CMK (cell line): ENCODE results near the gene SPATS2.

ENCODE experiments used
- DNase-seq: peaks from one replicate; pipeline ENCODE4 v3.0.0-alpha.2; 2010; ENCODE audit warnings: low read depth

The SPATS2 gene

GRCh38 chr12:49335955-49336644, 31.2 kb upstream of the SPATS2 start:
- no peak for DNase-seq

DNA sequence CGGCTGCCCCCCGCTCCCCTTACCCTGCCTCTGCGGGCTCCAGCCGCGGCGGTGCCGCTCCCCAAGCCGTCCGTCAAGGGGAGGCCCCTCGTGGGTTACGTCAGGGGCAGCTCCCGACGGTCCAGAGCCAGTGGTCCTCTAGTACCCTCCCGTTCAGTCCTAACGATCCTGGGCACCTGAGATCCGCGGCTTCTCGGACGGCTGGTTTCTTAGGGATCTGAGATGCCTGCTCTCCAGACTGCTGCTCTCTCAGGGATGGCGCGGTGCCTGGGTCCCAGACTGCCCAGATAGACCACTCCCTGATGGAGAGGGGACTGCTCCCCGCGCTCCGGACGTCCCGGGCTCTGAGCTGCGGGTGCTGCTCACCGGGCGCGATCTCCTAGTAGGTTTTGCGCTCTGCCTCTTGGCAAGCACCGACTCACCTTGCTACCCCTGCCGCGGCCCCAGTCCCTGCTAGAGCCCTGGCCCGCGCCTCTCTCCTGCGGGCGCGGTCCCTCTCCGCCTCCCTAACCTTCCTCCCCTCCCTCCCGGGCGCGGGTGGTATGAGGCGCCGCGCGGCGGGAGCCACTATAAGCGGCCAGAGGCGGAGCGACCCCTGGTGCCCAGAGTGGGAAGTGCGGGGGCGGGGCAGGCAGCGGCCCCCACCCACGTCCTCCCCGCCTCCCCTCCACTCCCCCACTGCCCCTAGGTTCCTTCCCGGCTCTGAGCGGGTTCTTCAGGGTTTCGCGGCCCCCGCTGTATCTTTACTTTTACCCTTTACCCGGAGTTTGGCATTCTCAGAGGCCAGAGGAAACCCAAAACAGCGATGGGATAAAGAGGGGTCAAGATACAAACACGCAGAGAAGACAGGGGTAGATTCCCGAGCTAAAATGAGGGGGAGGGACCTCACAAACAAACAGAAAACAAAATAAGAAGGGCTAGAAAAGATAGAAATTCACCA, 30.3 kb upstream of the SPATS2 start, which contains the start of gene C1QL4:
C1QL4 (minus strand) TSS at position 544 of the 940 bp plus-strand sequence. CDS start 711 bp downstream, outside the sequence.
- no peak for DNase-seq

DNA sequence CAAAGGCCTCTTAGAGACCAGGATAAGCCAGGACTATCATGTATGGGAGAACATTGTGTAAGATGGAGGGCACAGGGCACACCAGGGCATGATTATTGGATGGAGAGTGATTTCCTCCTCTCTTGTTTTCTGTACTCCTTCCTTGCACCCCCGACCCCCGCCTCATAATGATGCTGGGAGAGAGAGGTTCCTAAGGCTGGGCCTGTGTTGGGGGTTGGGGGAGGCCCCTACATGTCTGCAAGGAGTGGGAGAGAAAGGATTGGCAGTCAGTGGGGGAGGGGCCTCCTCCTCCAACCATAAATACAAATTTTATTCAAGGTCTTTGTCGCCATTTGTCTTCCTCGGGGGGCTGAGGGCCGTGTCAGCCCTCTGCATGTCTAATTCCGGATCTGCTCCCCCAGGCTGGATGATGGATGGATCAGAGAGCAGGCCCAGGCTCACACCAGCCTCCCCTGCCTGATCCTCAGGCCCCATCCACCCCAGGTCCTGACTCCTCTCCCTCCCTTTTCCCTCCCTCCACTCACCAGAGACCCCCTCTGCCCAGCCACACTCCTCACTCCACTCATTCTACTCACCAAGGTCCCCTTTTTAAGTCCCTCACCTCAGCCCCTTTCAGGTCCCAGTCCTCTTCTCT, 28.3 kb upstream of the SPATS2 start:
- no peak for DNase-seq

DNA sequence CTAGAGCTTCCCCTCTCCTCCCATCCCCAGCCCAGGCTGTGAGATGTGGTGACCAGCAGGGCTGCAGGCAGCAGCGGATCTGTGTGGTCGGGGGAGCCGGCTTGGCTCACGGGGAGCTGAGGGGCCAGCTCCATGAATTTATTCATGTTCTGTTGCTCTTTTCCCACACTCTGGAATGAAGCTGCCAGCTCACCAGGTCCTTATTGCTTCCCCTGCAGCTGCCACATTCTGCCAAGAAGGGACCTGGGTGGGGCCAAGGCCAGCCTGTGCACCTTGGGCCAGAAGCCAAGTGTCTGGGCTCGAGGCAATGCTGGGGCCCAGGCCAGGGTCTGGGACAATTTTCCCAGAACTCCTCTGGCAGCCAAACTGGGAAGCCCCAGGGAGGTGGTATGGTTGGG, 27.8 kb upstream of the SPATS2 start:
- DNase-seq, result no peak

DNA sequence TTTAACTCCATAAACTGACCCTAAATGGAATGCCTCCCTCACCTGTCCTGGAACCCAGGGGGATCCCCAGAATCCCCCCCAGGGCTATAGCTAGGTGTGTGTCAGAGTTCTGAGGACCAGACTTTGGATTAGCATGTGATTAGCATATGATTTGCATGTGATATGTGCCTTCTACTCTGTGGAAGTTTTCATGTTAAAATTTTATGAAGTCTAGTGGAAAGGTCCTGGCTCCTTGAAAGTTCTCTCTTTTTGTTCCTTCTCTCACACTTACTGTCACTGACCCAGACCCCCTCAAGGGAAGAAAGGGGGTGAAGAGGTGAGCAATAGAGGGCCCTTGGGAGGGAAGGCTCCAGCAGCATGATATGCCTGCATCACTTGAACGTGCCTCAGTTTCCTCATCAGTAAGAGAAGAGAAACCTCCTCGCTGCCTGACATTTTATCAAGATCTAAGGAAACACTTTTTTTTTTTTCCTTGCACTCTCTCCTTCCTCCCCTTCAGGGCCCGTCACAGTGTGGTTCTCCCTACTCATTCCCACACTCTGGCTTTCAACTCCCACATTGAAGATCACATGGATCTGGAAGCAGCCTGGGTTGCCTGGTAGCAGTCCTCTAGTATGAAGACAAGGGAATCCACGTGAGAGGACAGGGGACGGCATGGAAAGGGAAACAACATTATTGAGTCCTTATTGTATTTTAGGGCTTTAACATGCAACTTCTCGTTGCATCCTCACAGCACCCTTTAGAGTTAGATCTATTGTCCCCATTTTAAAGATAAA, 27.0 kb upstream of the SPATS2 start:
- no peak for DNase-seq

- no peak for DNase-seq
These were observed 26.1 kb upstream of the SPATS2 start for GRCh38 chr12:49340971-49341776.

DNA sequence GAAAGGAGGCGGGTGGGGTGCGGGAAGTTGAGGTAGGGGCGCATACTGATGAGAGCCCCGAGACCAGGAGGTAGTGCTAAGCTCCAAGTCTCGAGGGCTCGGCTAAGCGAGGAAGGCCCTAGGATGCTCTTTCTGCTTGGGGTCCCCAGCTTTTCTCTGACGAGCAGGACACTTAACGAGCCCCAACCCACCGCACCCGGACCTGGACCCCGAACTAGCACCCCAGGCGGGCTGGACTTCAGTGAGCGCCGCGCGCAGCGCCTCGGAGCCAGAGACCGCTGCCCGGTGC, 25.5 kb upstream of the SPATS2 start:
- no peak for DNase-seq

GRCh38 chr12:49342066-49342913, 25.0 kb upstream of the SPATS2 start:
- peak; percentile 81 for DNase-seq

- DNase-seq, result no peak
These were observed 24.1 kb upstream of the SPATS2 start for GRCh38 chr12:49342914-49343731.

GRCh38 chr12:49344486-49345050, 22.7 kb upstream of the SPATS2 start:
- no peak for DNase-seq

- DNase-seq, result no peak
These were observed 22.0 kb upstream of the SPATS2 start for GRCh38 chr12:49345051-49345824.

DNA sequence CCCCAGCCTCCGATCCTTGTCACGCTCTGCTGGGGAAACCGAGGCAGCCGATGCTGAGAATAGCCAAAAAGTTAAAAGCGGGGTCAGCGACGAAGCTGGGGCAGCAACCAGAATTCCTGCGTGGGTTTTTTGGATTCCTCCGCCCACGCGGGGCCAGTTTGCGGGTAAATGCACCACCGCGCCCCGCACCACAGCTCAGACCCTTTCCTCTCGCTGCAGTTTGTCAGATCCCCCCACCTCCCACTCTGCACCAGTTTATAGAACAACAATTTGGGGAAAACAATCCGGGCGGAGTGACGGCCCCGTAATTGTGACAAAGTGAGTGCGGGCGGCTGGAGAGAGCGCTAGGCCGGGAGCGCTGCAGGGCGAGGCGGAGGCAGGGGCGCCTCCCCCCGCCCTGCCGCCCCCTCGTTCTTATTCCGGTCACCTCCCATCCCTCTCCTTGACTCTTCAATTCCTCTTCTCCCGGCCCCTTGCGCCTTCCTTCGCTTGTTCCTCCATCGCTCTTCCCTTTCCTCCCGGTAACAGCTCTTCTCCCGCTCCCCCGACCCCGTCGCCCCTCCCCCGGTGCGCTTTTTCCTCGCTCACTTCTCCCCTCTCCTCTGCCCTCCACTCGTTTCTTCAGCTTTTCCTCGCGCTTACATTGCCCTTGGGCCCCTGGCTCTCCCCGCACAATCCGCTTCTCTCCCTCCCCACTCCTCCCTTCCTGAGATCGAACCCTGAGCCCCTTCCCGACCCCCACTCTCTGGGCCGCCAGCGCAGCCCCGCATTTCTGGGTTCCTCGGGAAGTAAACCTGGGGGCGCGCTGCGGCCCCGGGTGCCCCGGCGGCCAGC, 21.2 kb upstream of the SPATS2 start:
- DNase-seq, result no peak

- no peak for DNase-seq
These were observed 20.5 kb upstream of the SPATS2 start, which contains the start of gene DNAJC22 for GRCh38 chr12:49346659-49347310. Gene DNAJC22, plus strand, starts transcription at chr12:49346888. Its CDS starts 1,985 bp downstream, at chr12:49348873.

- no peak for DNase-seq
These were observed 19.7 kb upstream of the SPATS2 start for GRCh38 chr12:49347311-49348193.

DNA sequence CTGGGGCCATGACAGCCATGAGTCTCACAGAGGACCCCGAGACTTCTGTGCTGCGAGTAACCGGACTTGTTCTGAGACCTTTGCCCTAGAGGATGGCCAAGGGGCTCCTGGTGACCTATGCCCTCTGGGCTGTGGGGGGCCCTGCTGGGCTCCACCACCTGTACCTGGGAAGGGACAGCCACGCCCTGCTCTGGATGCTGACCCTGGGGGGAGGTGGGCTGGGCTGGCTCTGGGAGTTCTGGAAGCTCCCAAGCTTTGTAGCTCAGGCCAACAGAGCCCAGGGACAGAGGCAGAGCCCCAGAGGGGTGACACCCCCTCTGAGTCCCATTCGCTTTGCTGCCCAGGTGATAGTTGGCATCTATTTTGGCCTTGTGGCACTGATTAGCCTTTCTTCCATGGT, 18.5 kb upstream of the SPATS2 start:
- no peak for DNase-seq

- DNase-seq, result no peak
These were observed 18.0 kb upstream of the SPATS2 start for GRCh38 chr12:49349266-49349665.
